ENCODE measurements around the gene DEPDC5.

DNA sequence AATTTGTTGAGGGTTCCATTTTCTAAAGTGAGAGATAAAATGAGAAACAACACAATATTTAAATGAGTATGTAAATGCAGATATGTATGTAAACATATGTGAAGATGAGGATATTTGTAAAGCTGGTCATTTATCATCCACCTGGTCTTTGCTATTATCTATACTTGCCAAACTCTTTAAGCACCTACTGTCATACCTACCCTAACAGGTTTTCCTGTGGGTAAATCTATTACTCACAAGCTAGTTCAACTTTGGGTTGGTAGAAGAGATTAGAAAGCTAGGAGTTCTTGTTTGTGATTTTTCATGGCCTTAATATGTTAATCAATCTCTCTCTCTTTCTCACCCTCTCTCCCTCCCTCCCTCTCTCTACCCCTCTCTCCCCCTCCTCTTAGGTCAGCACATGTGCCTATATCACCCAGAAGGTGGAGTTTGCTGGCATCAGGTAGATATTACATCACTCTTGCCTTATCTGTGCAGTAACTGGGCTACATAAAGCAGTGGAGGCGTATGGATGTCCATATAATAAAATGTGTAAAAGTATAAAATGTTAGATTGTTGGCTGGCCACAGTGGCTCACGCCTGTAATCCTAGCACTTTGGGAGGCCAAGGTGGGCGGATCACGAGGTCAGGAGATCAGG lies 14.7 kb downstream of the DEPDC5 start:
- TF ChIP-seq CTCF (IDR thresholded peaks at IDR 0.05) = no peak
- no peak for TF ChIP-seq EP300 (IDR thresholded peaks at IDR 0.05; ENCODE audit: low read depth)
- TF ChIP-seq POLR2A (IDR thresholded peaks at IDR 0.05) = no peak
- TF ChIP-seq POLR2AphosphoS5 (IDR thresholded peaks at IDR 0.05) = no peak

Data from transverse colon (tissue), 4 donors.